ENCODE data around the gene ANKFY1. TPM values are rescaled to one million over a fixed set of nuclear protein-coding genes. Genes with fewer than 3 reads are reported as not detected.

Gene ANKFY1
- polyA plus RNA-seq, 1 of the 3 experiments (the other 2 are of a cell fraction) = 29.6 TPM

DNA sequence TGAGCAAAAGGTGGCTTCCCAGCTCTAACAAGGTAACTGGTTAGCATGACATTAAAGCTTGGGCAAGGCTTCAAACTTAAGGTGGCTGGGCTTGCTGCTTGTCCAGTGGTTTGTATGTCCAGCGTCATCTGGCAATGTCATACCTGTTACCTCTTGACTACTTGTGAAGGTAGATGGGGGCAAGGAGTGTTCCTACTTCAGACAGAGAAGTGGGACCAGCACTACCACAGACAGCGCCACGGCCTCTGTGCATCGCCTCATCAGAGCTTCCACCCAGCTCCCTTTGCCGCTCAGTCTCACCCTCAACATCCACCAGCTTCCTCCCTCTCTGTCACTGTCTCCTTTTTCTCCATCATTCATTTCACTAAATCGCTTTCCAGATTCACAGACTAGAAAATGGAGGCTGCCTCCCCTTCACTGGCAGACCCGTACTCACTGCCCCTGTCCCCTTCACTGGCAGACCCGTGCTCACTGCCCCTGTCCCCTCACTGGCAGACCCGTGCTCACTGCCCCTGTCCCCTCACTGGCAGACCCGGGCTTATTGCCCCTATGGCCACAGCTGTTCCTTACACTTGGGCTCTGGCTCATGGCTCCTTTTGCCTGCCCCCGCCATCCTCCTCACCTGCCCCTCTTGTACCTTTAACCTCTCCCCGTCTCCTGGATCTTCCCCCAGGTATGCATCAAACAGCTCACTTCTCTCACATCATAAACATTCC lies 106.0 kb downstream of the ANKFY1 start:
- Histone ChIP-seq H3K4me3 (ENCODE audit: low read depth in 2 of 2, low read length in 1 of 2) (no peak overlapping the region), H3K9me3 (no peaks in the 10 kb centered on the region), H3K79me2 (ENCODE audit: insufficient read depth) (no peaks in the 10 kb centered on the region), H4K20me1 (ENCODE audit: insufficient read depth) (no peaks in the 10 kb centered on the region), H3F3A (replicated peaks; ENCODE audit: insufficient read depth) (no peaks in the 10 kb centered on the region), H3K4me2 (no peak overlapping the region), H3K36me3 (replicated peaks in 1 of 2; ENCODE audit: control insufficient read depth in 1 of 2, insufficient read depth in 2 of 2, low read length in 1 of 2) (peaks cover 0 to 13% of the 10 kb centered on the region in 2 experiments), H3K9ac (no peak overlapping the region), H3K27me3 (ENCODE audit: insufficient read depth) (no peaks in the 10 kb centered on the region), H3K4me1 (ENCODE audit: control insufficient read depth in 1 of 2, insufficient read depth in 2 of 2, low read depth in 1 of 2, low read length in 1 of 2) (peaks cover 0 to 20% of the 10 kb centered on the region in 2 experiments; a peak in 1 of 4 replicates), H3K9me2 (no peaks in the 10 kb centered on the region), H2AFZ (ENCODE audit: low read depth) (no peak overlapping the region), H3K27ac (ENCODE audit: low read depth in 2 of 2, low read length in 1 of 2) (no peak overlapping the region)
- TF ChIP-seq, protein P1, sequence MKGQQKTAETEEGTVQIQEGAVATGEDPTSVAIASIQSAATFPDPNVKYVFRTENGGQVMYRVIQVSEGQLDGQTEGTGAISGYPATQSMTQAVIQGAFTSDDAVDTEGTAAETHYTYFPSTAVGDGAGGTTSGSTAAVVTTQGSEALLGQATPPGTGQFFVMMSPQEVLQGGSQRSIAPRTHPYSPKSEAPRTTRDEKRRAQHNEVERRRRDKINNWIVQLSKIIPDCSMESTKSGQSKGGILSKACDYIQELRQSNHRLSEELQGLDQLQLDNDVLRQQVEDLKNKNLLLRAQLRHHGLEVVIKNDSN (IDR thresholded peaks at IDR 0.05; ENCODE audit: borderline replicate concordance, low read depth) = no peak
- TF ChIP-seq GABPA (IDR thresholded peaks at IDR 0.05; ENCODE audit: low read depth) (no peak), FOXJ3 (CRISPR knock-in tag; IDR thresholded peaks at IDR 0.05) (no peak), YY1 (IDR thresholded peaks at IDR 0.05; ENCODE audit: low read depth) (no peak), RXRA (IDR thresholded peaks at IDR 0.05; ENCODE audit: borderline replicate concordance, low read depth) (no peak), SIN3A (IDR thresholded peaks at IDR 0.05; ENCODE audit: borderline replicate concordance, low read depth, low read length) (no peak), NRF1 (IDR thresholded peaks at IDR 0.05; ENCODE audit: low read depth, low read length) (no peak), JUND (IDR thresholded peaks at IDR 0.05) (no peak), MEF2A (IDR thresholded peaks at IDR 0.05; ENCODE audit: borderline replicate concordance, low read depth) (no peak), NFIC (IDR thresholded peaks at IDR 0.05; ENCODE audit: borderline replicate concordance) (no peak), EP300 (IDR thresholded peaks at IDR 0.05; ENCODE audit: borderline replicate concordance in 1 of 2, low read depth in 1 of 2, low read length in 1 of 2) (no peak), EZH2phosphoT487 (IDR thresholded peaks at IDR 0.05; ENCODE audit: borderline replicate concordance, low read depth) (no peak), FOXM1 (IDR thresholded peaks at IDR 0.05; ENCODE audit: low read depth) (no peak), CHD2 (IDR thresholded peaks at IDR 0.05; ENCODE audit: low read length, partially characterized antibody) (no peak), ELF1 (IDR thresholded peaks at IDR 0.05) (no peak), GATA2 (CRISPR knock-in tag; IDR thresholded peaks at IDR 0.05) (no peak)
- TF ChIP-seq, protein P2, sequence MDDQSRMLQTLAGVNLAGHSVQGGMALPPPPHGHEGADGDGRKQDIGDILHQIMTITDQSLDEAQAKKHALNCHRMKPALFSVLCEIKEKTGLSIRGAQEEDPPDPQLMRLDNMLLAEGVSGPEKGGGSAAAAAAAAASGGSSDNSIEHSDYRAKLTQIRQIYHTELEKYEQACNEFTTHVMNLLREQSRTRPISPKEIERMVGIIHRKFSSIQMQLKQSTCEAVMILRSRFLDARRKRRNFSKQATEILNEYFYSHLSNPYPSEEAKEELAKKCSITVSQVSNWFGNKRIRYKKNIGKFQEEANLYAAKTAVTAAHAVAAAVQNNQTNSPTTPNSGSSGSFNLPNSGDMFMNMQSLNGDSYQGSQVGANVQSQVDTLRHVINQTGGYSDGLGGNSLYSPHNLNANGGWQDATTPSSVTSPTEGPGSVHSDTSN (IDR thresholded peaks at IDR 0.05) = no peak
- TF ChIP-seq, protein P3, sequence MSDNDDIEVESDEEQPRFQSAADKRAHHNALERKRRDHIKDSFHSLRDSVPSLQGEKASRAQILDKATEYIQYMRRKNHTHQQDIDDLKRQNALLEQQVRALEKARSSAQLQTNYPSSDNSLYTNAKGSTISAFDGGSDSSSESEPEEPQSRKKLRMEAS (IDR thresholded peaks at IDR 0.05; ENCODE audit: low read depth) = no peak
- TF ChIP-seq, protein P4, sequence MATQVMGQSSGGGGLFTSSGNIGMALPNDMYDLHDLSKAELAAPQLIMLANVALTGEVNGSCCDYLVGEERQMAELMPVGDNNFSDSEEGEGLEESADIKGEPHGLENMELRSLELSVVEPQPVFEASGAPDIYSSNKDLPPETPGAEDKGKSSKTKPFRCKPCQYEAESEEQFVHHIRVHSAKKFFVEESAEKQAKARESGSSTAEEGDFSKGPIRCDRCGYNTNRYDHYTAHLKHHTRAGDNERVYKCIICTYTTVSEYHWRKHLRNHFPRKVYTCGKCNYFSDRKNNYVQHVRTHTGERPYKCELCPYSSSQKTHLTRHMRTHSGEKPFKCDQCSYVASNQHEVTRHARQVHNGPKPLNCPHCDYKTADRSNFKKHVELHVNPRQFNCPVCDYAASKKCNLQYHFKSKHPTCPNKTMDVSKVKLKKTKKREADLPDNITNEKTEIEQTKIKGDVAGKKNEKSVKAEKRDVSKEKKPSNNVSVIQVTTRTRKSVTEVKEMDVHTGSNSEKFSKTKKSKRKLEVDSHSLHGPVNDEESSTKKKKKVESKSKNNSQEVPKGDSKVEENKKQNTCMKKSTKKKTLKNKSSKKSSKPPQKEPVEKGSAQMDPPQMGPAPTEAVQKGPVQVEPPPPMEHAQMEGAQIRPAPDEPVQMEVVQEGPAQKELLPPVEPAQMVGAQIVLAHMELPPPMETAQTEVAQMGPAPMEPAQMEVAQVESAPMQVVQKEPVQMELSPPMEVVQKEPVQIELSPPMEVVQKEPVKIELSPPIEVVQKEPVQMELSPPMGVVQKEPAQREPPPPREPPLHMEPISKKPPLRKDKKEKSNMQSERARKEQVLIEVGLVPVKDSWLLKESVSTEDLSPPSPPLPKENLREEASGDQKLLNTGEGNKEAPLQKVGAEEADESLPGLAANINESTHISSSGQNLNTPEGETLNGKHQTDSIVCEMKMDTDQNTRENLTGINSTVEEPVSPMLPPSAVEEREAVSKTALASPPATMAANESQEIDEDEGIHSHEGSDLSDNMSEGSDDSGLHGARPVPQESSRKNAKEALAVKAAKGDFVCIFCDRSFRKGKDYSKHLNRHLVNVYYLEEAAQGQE (IDR thresholded peaks at IDR 0.05; ENCODE audit: low read depth, low read length) = no peak
- TF ChIP-seq, protein P5, sequence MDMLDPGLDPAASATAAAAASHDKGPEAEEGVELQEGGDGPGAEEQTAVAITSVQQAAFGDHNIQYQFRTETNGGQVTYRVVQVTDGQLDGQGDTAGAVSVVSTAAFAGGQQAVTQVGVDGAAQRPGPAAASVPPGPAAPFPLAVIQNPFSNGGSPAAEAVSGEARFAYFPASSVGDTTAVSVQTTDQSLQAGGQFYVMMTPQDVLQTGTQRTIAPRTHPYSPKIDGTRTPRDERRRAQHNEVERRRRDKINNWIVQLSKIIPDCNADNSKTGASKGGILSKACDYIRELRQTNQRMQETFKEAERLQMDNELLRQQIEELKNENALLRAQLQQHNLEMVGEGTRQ (IDR thresholded peaks at IDR 0.05; ENCODE audit: borderline replicate concordance, low read depth, low read length) = no peak
- ChIA-PET POLR2A (interaction anchor here (0.9 to 1.4 kb wide), 2 partner anchors 9 to 14 kb away, joined by 4 read pairs; no protein-coding TSS in a partner anchor), CTCF (interaction anchor here (0.9 to 1.3 kb wide), 4 partner anchors 13 to 85 kb away, joined by 3 to 5 read pairs (median 3); no protein-coding TSS in a partner anchor)
- WGBS (ENCODE audit: low lambda C conversion rate) = 88% methylated on average over 12 of the region's 12 CpGs
- DNase-seq = no peak

All from SK-N-SH (cell line).